Pulmonary artery endothelial cell (primary cell): Measurements from ENCODE around the gene CBLN1. TPM values are rescaled to one million over a fixed set of nuclear protein-coding genes. Genes with fewer than 3 reads are reported as not detected.

Experiments
- total RNA-seq: library from RNA; depleted of rRNA; stranded (reverse); fragments of >200 nt; gene quantifications from 2 replicates; pipeline ENCODE4 v1.2.3, GENCODE V29; 2014

The CBLN1 gene
- total RNA-seq, 1 donor from 2014 or later, result not detected

Other genes starting within 250 kb of the CBLN1 start
- gene C16orf78, start 92.0 kb upstream of the CBLN1 start, total RNA-seq, result not detected in 2 replicates